HEK293 (cell line): ENCODE data around the gene CCDC149.

Experiments
- CTCF ChIA-PET: fragments of 350-600 bp; formaldehyde crosslinking; extraction: SDS; loops from one replicate; lab custom pipeline; 2021; ENCODE audit warnings: antibody characterized with exemption; lab: Yijun Ruan, JAX
- POLR2A ChIA-PET: fragments of 300-600 bp; formaldehyde crosslinking; extraction: SDS; loops from one replicate; lab custom pipeline; 2020; ENCODE audit warnings: antibody characterized with exemption, inconsistent platforms; lab: Yijun Ruan, JAX
- H3K27ac ChIP-seq: fragments of 200-500 bp; sonication (Bioruptor generic); 2 replicates; pipeline ENCODE4 v1.5.1; 2014; ENCODE audit warnings: low read depth, low read length, control low read depth, inconsistent platforms; ENCODE audit errors: extremely low read depth
- H3K36me3 ChIP-seq, 2 experiments: fragments of 200-500 bp in 1 of 2; sonication (Bioruptor generic) in 1 of 2; 1 replicate in 1 of 2; 2 replicates in 1 of 2; pipeline ENCODE4 v1.5.1; 2014 to 2017; ENCODE audit warnings: inconsistent platforms in 2 of 2, low read length in 2 of 2; ENCODE audit not compliant: control insufficient read depth in 2 of 2, insufficient read depth in 1 of 2
- H3K4me1 ChIP-seq: fragments of 200-500 bp; sonication (Bioruptor generic); 2 replicates; pipeline ENCODE4 v1.5.1; 2014; ENCODE audit warnings: mild to moderate bottlenecking, low read length, inconsistent platforms; ENCODE audit not compliant: control insufficient read depth, insufficient read depth
- H3K4me3 ChIP-seq: 2 replicates; pipeline ENCODE4 v1.5.1; 2011; ENCODE audit warnings: low read depth, mild to moderate bottlenecking, control low read depth, low read length, moderate library complexity
- H3K9me3 ChIP-seq: fragments of 200-500 bp; sonication (Bioruptor generic); 2 replicates; pipeline ENCODE4 v1.5.1; 2014; ENCODE audit warnings: low read depth, low read length, inconsistent platforms; ENCODE audit not compliant: control insufficient read depth, insufficient read depth
- KLF10 ChIP-seq: fragments of 450-650 bp; IDR thresholded peaks from 2 replicates; pipeline ENCODE4 v1.5.1; 2018; ENCODE audit warnings: missing biosample characterization, mild to moderate bottlenecking, missing genetic modification characterization
- YY2 ChIP-seq: fragments of 450-650 bp; formaldehyde crosslinking; IDR thresholded peaks from 2 replicates; pipeline ENCODE4 v1.5.1; 2016; ENCODE audit warnings: missing biosample characterization, missing genetic modification characterization
- ZBTB21 ChIP-seq: fragments of 450-650 bp; formaldehyde crosslinking; IDR thresholded peaks from 2 replicates; pipeline ENCODE4 v1.5.1; 2017; ENCODE audit warnings: missing biosample characterization, missing genetic modification characterization
- ZNF214 ChIP-seq: fragments of 450-650 bp; formaldehyde crosslinking; IDR thresholded peaks from 2 replicates; pipeline ENCODE4 v1.5.1; 2017; ENCODE audit warnings: missing biosample characterization, mild to moderate bottlenecking, missing genetic modification characterization, borderline replicate concordance
- ZNF473 ChIP-seq: fragments of 450-650 bp; formaldehyde crosslinking; IDR thresholded peaks from 2 replicates; pipeline ENCODE4 v1.5.1; 2017; ENCODE audit warnings: missing biosample characterization, missing genetic modification characterization
- ZNF580 ChIP-seq: fragments of 450-650 bp; formaldehyde crosslinking; IDR thresholded peaks from 2 replicates; pipeline ENCODE4 v1.5.1; 2016; ENCODE audit warnings: missing biosample characterization, missing genetic modification characterization
- ZNF585B ChIP-seq: fragments of 450-650 bp; formaldehyde crosslinking; IDR thresholded peaks from 2 replicates; pipeline ENCODE4 v1.5.1; 2016; ENCODE audit warnings: missing biosample characterization, missing genetic modification characterization
- ZNF596 ChIP-seq: fragments of 450-650 bp; IDR thresholded peaks from 2 replicates; pipeline ENCODE4 v1.5.0; 2018; ENCODE audit warnings: missing biosample characterization, mild to moderate bottlenecking, missing genetic modification characterization, moderate library complexity
- ZNF610 ChIP-seq: fragments of 450-650 bp; formaldehyde crosslinking; IDR thresholded peaks from 2 replicates; pipeline ENCODE4 v1.5.1; 2016; ENCODE audit warnings: missing biosample characterization, missing genetic modification characterization, borderline replicate concordance
- ZNF654 ChIP-seq: fragments of 450-650 bp; formaldehyde crosslinking; IDR thresholded peaks from 2 replicates; pipeline ENCODE4 v1.5.1; 2016; ENCODE audit warnings: low read depth, missing biosample characterization, missing genetic modification characterization
- ZNF776 ChIP-seq: fragments of 450-650 bp; formaldehyde crosslinking; IDR thresholded peaks from 2 replicates; pipeline ENCODE4 v1.5.0; 2017; ENCODE audit warnings: missing biosample characterization, missing genetic modification characterization, borderline replicate concordance
- TF ChIP-seq, protein P1 (sequence below): fragments of 450-650 bp; formaldehyde crosslinking; IDR thresholded peaks from 2 replicates; pipeline ENCODE4 v1.5.1; 2016; ENCODE audit warnings: missing biosample characterization, missing genetic modification characterization, borderline replicate concordance
- TF ChIP-seq, protein P2 (sequence below): fragments of 450-650 bp; formaldehyde crosslinking; conservative IDR thresholded peaks from 2 replicates; pipeline ENCODE4 v1.5.1; 2016; ENCODE audit warnings: low read depth, missing biosample characterization, missing genetic modification characterization
- TF ChIP-seq, protein P3 (sequence below): fragments of 450-650 bp; formaldehyde crosslinking; IDR thresholded peaks from 2 replicates; pipeline ENCODE4 v1.5.1; 2016; ENCODE audit warnings: missing biosample characterization, missing genetic modification characterization, low read depth

Gene CCDC149

GRCh38 chr4:24770032-24770584 lies 142.7 kb downstream of the CCDC149 start:
- Histone ChIP-seq H3K27ac (no peak overlapping the region), H3K9me3 (no peaks in the 10 kb centered on the region)
- CTCF ChIA-PET, result interaction anchor here (0.8 kb wide), 1 partner anchor 282 kb away, joined by 4 read pairs; no protein-coding TSS in a partner anchor
- TF ChIP-seq, protein P1, sequence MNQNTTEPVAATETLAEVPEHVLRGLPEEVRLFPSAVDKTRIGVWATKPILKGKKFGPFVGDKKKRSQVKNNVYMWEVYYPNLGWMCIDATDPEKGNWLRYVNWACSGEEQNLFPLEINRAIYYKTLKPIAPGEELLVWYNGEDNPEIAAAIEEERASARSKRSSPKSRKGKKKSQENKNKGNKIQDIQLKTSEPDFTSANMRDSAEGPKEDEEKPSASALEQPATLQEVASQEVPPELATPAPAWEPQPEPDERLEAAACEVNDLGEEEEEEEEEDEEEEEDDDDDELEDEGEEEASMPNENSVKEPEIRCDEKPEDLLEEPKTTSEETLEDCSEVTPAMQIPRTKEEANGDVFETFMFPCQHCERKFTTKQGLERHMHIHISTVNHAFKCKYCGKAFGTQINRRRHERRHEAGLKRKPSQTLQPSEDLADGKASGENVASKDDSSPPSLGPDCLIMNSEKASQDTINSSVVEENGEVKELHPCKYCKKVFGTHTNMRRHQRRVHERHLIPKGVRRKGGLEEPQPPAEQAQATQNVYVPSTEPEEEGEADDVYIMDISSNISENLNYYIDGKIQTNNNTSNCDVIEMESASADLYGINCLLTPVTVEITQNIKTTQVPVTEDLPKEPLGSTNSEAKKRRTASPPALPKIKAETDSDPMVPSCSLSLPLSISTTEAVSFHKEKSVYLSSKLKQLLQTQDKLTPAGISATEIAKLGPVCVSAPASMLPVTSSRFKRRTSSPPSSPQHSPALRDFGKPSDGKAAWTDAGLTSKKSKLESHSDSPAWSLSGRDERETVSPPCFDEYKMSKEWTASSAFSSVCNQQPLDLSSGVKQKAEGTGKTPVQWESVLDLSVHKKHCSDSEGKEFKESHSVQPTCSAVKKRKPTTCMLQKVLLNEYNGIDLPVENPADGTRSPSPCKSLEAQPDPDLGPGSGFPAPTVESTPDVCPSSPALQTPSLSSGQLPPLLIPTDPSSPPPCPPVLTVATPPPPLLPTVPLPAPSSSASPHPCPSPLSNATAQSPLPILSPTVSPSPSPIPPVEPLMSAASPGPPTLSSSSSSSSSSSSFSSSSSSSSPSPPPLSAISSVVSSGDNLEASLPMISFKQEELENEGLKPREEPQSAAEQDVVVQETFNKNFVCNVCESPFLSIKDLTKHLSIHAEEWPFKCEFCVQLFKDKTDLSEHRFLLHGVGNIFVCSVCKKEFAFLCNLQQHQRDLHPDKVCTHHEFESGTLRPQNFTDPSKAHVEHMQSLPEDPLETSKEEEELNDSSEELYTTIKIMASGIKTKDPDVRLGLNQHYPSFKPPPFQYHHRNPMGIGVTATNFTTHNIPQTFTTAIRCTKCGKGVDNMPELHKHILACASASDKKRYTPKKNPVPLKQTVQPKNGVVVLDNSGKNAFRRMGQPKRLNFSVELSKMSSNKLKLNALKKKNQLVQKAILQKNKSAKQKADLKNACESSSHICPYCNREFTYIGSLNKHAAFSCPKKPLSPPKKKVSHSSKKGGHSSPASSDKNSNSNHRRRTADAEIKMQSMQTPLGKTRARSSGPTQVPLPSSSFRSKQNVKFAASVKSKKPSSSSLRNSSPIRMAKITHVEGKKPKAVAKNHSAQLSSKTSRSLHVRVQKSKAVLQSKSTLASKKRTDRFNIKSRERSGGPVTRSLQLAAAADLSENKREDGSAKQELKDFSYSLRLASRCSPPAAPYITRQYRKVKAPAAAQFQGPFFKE (tag by site-specific recombination), result no peak
- TF ChIP-seq ZNF580 (tag by site-specific recombination), result no peak
- TF ChIP-seq KLF10 (tag by site-specific recombination), result no peak
- TF ChIP-seq ZNF610 (tag by site-specific recombination), result no peak
- TF ChIP-seq ZBTB21 (tag by site-specific recombination), result no peak
- TF ChIP-seq ZNF585B (tag by site-specific recombination), result no peak
- TF ChIP-seq ZNF776 (tag by site-specific recombination), result no peak
- TF ChIP-seq, protein P2, sequence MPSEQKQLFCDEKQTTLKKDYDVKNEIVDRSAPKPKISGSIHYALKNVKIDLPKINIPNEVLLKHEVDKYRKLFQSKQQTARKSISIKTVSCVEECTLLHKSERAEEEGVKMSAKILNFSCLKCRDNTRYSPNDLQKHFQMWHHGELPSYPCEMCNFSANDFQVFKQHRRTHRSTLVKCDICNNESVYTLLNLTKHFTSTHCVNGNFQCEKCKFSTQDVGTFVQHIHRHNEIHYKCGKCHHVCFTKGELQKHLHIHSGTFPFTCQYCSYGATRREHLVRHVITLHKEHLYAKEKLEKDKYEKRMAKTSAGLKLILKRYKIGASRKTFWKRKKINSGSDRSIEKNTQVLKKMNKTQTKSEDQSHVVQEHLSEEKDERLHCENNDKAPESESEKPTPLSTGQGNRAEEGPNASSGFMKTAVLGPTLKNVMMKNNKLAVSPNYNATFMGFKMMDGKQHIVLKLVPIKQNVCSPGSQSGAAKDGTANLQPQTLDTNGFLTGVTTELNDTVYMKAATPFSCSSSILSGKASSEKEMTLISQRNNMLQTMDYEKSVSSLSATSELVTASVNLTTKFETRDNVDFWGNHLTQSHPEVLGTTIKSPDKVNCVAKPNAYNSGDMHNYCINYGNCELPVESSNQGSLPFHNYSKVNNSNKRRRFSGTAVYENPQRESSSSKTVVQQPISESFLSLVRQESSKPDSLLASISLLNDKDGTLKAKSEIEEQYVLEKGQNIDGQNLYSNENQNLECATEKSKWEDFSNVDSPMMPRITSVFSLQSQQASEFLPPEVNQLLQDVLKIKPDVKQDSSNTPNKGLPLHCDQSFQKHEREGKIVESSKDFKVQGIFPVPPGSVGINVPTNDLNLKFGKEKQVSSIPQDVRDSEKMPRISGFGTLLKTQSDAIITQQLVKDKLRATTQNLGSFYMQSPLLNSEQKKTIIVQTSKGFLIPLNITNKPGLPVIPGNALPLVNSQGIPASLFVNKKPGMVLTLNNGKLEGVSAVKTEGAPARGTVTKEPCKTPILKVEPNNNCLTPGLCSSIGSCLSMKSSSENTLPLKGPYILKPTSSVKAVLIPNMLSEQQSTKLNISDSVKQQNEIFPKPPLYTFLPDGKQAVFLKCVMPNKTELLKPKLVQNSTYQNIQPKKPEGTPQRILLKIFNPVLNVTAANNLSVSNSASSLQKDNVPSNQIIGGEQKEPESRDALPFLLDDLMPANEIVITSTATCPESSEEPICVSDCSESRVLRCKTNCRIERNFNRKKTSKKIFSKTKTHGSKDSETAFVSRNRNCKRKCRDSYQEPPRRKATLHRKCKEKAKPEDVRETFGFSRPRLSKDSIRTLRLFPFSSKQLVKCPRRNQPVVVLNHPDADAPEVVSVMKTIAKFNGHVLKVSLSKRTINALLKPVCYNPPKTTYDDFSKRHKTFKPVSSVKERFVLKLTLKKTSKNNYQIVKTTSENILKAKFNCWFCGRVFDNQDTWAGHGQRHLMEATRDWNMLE (tag by site-specific recombination), result no peak
- no peak for TF ChIP-seq YY2 (tag by site-specific recombination)
- no peak for TF ChIP-seq ZNF473
- TF ChIP-seq, protein P3, sequence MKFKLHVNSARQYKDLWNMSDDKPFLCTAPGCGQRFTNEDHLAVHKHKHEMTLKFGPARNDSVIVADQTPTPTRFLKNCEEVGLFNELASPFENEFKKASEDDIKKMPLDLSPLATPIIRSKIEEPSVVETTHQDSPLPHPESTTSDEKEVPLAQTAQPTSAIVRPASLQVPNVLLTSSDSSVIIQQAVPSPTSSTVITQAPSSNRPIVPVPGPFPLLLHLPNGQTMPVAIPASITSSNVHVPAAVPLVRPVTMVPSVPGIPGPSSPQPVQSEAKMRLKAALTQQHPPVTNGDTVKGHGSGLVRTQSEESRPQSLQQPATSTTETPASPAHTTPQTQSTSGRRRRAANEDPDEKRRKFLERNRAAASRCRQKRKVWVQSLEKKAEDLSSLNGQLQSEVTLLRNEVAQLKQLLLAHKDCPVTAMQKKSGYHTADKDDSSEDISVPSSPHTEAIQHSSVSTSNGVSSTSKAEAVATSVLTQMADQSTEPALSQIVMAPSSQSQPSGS (tag by site-specific recombination), result no peak
- TF ChIP-seq ZNF654 (tag by site-specific recombination), result no peak
- no peak for TF ChIP-seq ZNF596 (tag by site-specific recombination)
- TF ChIP-seq ZNF214, result no peak
- TF ChIP-seq, all 188 proteins: peak for 0
- POLR2A ChIA-PET, result no interaction called here
- Histone ChIP-seq H3K4me3 (no peak overlapping the region), H3K36me3 (no peaks in the 10 kb centered on the region), H3K4me1 (no peaks in the 10 kb centered on the region)
